Urinary bladder (tissue), 4 donors: ENCODE measurements around the gene MYO15A. TPM values are rescaled to one million over a fixed set of nuclear protein-coding genes. Genes with fewer than 3 reads are reported as not detected.

Experiments
- DNase-seq: peaks from one replicate; pipeline ENCODE4 v3.0.0-alpha.2; 2015; ENCODE audit errors: extremely low spot score
- H3K27ac ChIP-seq: one replicate; pipeline ENCODE4 v1.5.1; 2013; ENCODE audit warnings: low read depth, mild to moderate bottlenecking, moderate library complexity
- H3K36me3 ChIP-seq: one replicate; pipeline ENCODE4 v1.6.1; 2013; ENCODE audit warnings: mild to moderate bottlenecking, moderate library complexity; ENCODE audit not compliant: insufficient read depth
- H3K4me1 ChIP-seq: one replicate; pipeline ENCODE4 v1.6.1; 2013; ENCODE audit warnings: mild to moderate bottlenecking, moderate library complexity; ENCODE audit not compliant: insufficient read depth
- H3K4me3 ChIP-seq: one replicate; pipeline ENCODE4 v1.5.1; 2013; ENCODE audit warnings: low read depth, low read length
- WGBS: extraction: QIAGEN DNeasy Blood & Tissue Kit; methylation state at CpG from one replicate; pipeline ENCODE4 v1.1.7; 2013; 5-methylcytosine and 5-hydroxymethylcytosine counted together
- polyA plus RNA-seq: library from polyadenylated mRNA; stranded (reverse); fragments of 200-250 nt; gene quantifications from one replicate; pipeline ENCODE4 v1.2.3, GENCODE V29; 2013
- total RNA-seq: library from RNA; depleted of rRNA; stranded (reverse); fragments of >200 nt; gene quantifications from one replicate; pipeline ENCODE4 v1.2.3, GENCODE V29; 2014
- donor health status: healthy with polysubstance abuse.
- donor health status: healthy.

MYO15A gene
- total and polyA plus RNA-seq, 2 donors = 1.2 to 1.4 TPM

- Histone ChIP-seq H3K36me3 (no peaks in the 10 kb centered on the region), H3K4me1 (no peaks in the 10 kb centered on the region)
- 99% methylated on average over 2 of the region's 2 CpGs for WGBS
Measured at GRCh38 chr17:18089613-18090012, 18.9 kb upstream of the MYO15A start.

GRCh38 chr17:18093616-18094408 lies 14.7 kb upstream of the MYO15A start:
- WGBS = 76% methylated on average over 15 of the region's 15 CpGs
- Histone ChIP-seq H3K27ac (no peak overlapping the region), H3K4me1 (no peaks in the 10 kb centered on the region), H3K36me3 (no peaks in the 10 kb centered on the region), H3K4me3 (no peak overlapping the region)
- DNase-seq = no peak

More at GRCh38 chr17:18089613-18090012, 18.9 kb upstream of the MYO15A start:
- no peak for DNase-seq
- H3K27ac ChIP-seq = no peak overlapping the region
- H3K4me3 ChIP-seq = no peak overlapping the region

GRCh38 chr17:18094409-18094807 lies 14.1 kb upstream of the MYO15A start:
- Histone ChIP-seq H3K27ac (no peak overlapping the region), H3K4me3 (no peak overlapping the region), H3K36me3 (no peaks in the 10 kb centered on the region), H3K4me1 (no peaks in the 10 kb centered on the region)
- 98% methylated on average over 10 of the region's 10 CpGs for WGBS
- DNase-seq = no peak

GRCh38 chr17:18099516-18099915 lies 9.0 kb upstream of the MYO15A start:
- H3K27ac ChIP-seq = no peak overlapping the region
- peaks cover 4% of the 10 kb centered on the region for H3K36me3 ChIP-seq
- no peaks in the 10 kb centered on the region for H3K4me1 ChIP-seq
- 92% methylated on average over 14 of the region's 14 CpGs for WGBS
- no peak overlapping the region for H3K4me3 ChIP-seq
- no peak for DNase-seq

- H3K36me3 ChIP-seq = peaks cover 4% of the 10 kb centered on the region
- H3K27ac ChIP-seq = no peak overlapping the region
- 84% methylated on average over 10 of the region's 10 CpGs for WGBS
- no peak for DNase-seq
- H3K4me1 ChIP-seq = no peaks in the 10 kb centered on the region
- no peak overlapping the region for H3K4me3 ChIP-seq
Measured at GRCh38 chr17:18100616-18101015, 7.9 kb upstream of the MYO15A start.

GRCh38 chr17:18101828-18102227 lies 6.7 kb upstream of the MYO15A start:
- Histone ChIP-seq H3K4me3 (no peak overlapping the region), H3K36me3 (peaks cover 4% of the 10 kb centered on the region), H3K4me1 (no peaks in the 10 kb centered on the region), H3K27ac (no peak overlapping the region)
- 85% methylated on average over 9 of the region's 9 CpGs for WGBS
- DNase-seq = no peak

GRCh38 chr17:18102640-18103039 lies 5.9 kb upstream of the MYO15A start:
- H3K4me3 ChIP-seq = no peak overlapping the region
- 87% methylated on average over 3 of the region's 3 CpGs for WGBS
- H3K36me3 ChIP-seq = peaks cover 4% of the 10 kb centered on the region
- no peak for DNase-seq
- no peaks in the 10 kb centered on the region for H3K4me1 ChIP-seq
- no peak overlapping the region for H3K27ac ChIP-seq

- no peak overlapping the region for H3K27ac ChIP-seq
- no peak for DNase-seq
- no peaks in the 10 kb centered on the region for H3K4me1 ChIP-seq
- no peak overlapping the region for H3K4me3 ChIP-seq
- H3K36me3 ChIP-seq = peaks cover 2% of the 10 kb centered on the region
- 90% methylated on average over 3 of the region's 3 CpGs for WGBS
Measured at GRCh38 chr17:18105027-18105426, 3.5 kb upstream of the MYO15A start.

- peaks cover 2% of the 10 kb centered on the region for H3K36me3 ChIP-seq
- H3K4me1 ChIP-seq = no peaks in the 10 kb centered on the region
- H3K4me3 ChIP-seq = no peak overlapping the region
- WGBS = 93% methylated on average over 6 of the region's 6 CpGs
- DNase-seq = no peak
- H3K27ac ChIP-seq = no peak overlapping the region
Measured at GRCh38 chr17:18105595-18105994, 3.0 kb upstream of the MYO15A start.

GRCh38 chr17:18106211-18106610 lies 2.3 kb upstream of the MYO15A start:
- no peaks in the 10 kb centered on the region for H3K4me1 ChIP-seq
- H3K27ac ChIP-seq = no peak overlapping the region
- WGBS = 96% methylated on average over 9 of the region's 9 CpGs
- DNase-seq = no peak
- H3K36me3 ChIP-seq = no peaks in the 10 kb centered on the region
- H3K4me3 ChIP-seq = no peak overlapping the region

- Histone ChIP-seq H3K27ac (no peak overlapping the region), H3K36me3 (no peaks in the 10 kb centered on the region), H3K4me3 (no peak overlapping the region), H3K4me1 (no peaks in the 10 kb centered on the region)
- 91% methylated on average over 14 of the region's 14 CpGs for WGBS
- DNase-seq = no peak
Measured at GRCh38 chr17:18107061-18107790, 1.3 kb upstream of the MYO15A start.

GRCh38 chr17:18107971-18108370 lies 585 bp upstream of the MYO15A start:
- WGBS = 77% methylated on average over 6 of the region's 6 CpGs
- DNase-seq = no peak
- no peaks in the 10 kb centered on the region for H3K4me1 ChIP-seq
- H3K36me3 ChIP-seq = no peaks in the 10 kb centered on the region
- H3K4me3 ChIP-seq = no peak overlapping the region
- H3K27ac ChIP-seq = no peak overlapping the region

- Histone ChIP-seq H3K27ac (no peak overlapping the region), H3K4me1 (no peaks in the 10 kb centered on the region), H3K4me3 (no peak overlapping the region), H3K36me3 (no peaks in the 10 kb centered on the region)
- DNase-seq = no peak
- 76% methylated on average over 10 of the region's 10 CpGs for WGBS
Measured at GRCh38 chr17:18109935-18110485, 1.5 kb downstream of the MYO15A start.

- DNase-seq = no peak
- H3K36me3 ChIP-seq = no peaks in the 10 kb centered on the region
- 81% methylated on average over 4 of the region's 4 CpGs for WGBS
- no peak overlapping the region for H3K4me3 ChIP-seq
- H3K4me1 ChIP-seq = no peaks in the 10 kb centered on the region
- no peak overlapping the region for H3K27ac ChIP-seq
Measured at GRCh38 chr17:18110636-18111145, 2.1 kb downstream of the MYO15A start.
